HepG2 (cell line): ENCODE results near the gene TH. TPM values are rescaled to one million over a fixed set of nuclear protein-coding genes. Genes with fewer than 3 reads are reported as not detected.
A peak's percentile ranks its signal among the peaks of the same experiment; 100 is the strongest.

ENCODE experiments used
- BCL6 ChIP-seq: IDR thresholded peaks from 2 replicates; pipeline ENCODE4 v1.6.1; 2016; ENCODE audit warnings: missing genetic modification reagents, missing compliant biosample characterization
- EED ChIP-seq: sonication (generic); formaldehyde crosslinking; IDR thresholded peaks from 2 replicates; pipeline ENCODE4 v1.5.0; 2020; ENCODE audit warnings: mild to moderate bottlenecking, missing genetic modification reagents
- EP300 ChIP-seq, 3 experiments: sonication (generic) in 1 of 3; formaldehyde crosslinking in 1 of 3; IDR thresholded peaks; 2 replicates each; pipeline versions ENCODE4 v1.5.1 to v1.6.1; 2011 to 2020; ENCODE audit warnings: low read depth in 2 of 3, low read length in 2 of 3, borderline replicate concordance in 1 of 3, improper control_type of control experiment in 1 of 3, mild to moderate bottlenecking in 1 of 3, missing genetic modification reagents in 1 of 3, moderate library complexity in 1 of 3
- ETV6 ChIP-seq: sonication (generic); formaldehyde crosslinking; conservative IDR thresholded peaks from 2 replicates; pipeline ENCODE4 v1.4.0; 2020; ENCODE audit warnings: missing genetic modification reagents
- EZH2 ChIP-seq: conservative IDR thresholded peaks from 2 replicates; pipeline ENCODE4 v1.6.1; 2012; ENCODE audit warnings: mild to moderate bottlenecking, low read depth, low read length, moderate library complexity
- FOXK1 ChIP-seq: sonication (generic); formaldehyde crosslinking; IDR thresholded peaks from 2 replicates; pipeline ENCODE4 v1.4.0; 2020; ENCODE audit warnings: low read depth, missing genetic modification reagents, borderline replicate concordance
- FOXK2 ChIP-seq: fragments of 450-650 bp; IDR thresholded peaks from 2 replicates; pipeline ENCODE4 v1.6.1; 2016
- GPBP1L1 ChIP-seq: sonication (generic); formaldehyde crosslinking; IDR thresholded peaks from 2 replicates; pipeline ENCODE4 v1.5.0; 2020; ENCODE audit warnings: mild to moderate bottlenecking, missing genetic modification reagents
- JUNB ChIP-seq: sonication (generic); formaldehyde crosslinking; IDR thresholded peaks from 2 replicates; pipeline ENCODE4 v1.8.0; 2022; ENCODE audit warnings: missing genetic modification reagents, mild to moderate bottlenecking, borderline replicate concordance
- MEF2D ChIP-seq: sonication (generic); formaldehyde crosslinking; IDR thresholded peaks from 2 replicates; pipeline ENCODE4 v1.5.1; 2020; ENCODE audit warnings: mild to moderate bottlenecking, missing genetic modification reagents
- MIXL1 ChIP-seq: IDR thresholded peaks from 2 replicates; pipeline ENCODE4 v1.6.1; 2016
- SMAD1 ChIP-seq: sonication (generic); formaldehyde crosslinking; IDR thresholded peaks from 2 replicates; pipeline ENCODE4 v1.4.0; 2020; ENCODE audit warnings: missing genetic modification reagents, low read depth, mild to moderate bottlenecking, borderline replicate concordance
- THAP8 ChIP-seq: sonication (generic); formaldehyde crosslinking; IDR thresholded peaks from 2 replicates; pipeline ENCODE4 v1.5.1; 2020; ENCODE audit warnings: missing genetic modification reagents, mild to moderate bottlenecking, borderline replicate concordance
- ZBTB44 ChIP-seq: sonication (generic); formaldehyde crosslinking; IDR thresholded peaks from 2 replicates; pipeline ENCODE4 v1.4.0; 2020; ENCODE audit warnings: missing genetic modification reagents
- ZNF234 ChIP-seq: sonication (generic); formaldehyde crosslinking; conservative IDR thresholded peaks from 2 replicates; pipeline ENCODE4 v1.5.1; 2020; ENCODE audit warnings: mild to moderate bottlenecking, missing genetic modification reagents
- ZNF317 ChIP-seq: sonication (generic); formaldehyde crosslinking; IDR thresholded peaks from 2 replicates; pipeline ENCODE4 v1.5.0; 2020; ENCODE audit warnings: mild to moderate bottlenecking, missing genetic modification reagents
- ZNF326 ChIP-seq: sonication (generic); formaldehyde crosslinking; IDR thresholded peaks from 2 replicates; pipeline ENCODE4 v1.4.0; 2020; ENCODE audit warnings: missing genetic modification reagents, borderline replicate concordance
- ZNF329 ChIP-seq: sonication (generic); formaldehyde crosslinking; IDR thresholded peaks from 2 replicates; pipeline ENCODE4 v1.9.0; 2021; ENCODE audit warnings: low read depth, mild to moderate bottlenecking, missing genetic modification reagents
- ZNF335 ChIP-seq: sonication (generic); formaldehyde crosslinking; IDR thresholded peaks from 2 replicates; pipeline ENCODE4 v1.4.0; 2020; ENCODE audit warnings: missing genetic modification reagents
- ZNF343 ChIP-seq: sonication (generic); formaldehyde crosslinking; IDR thresholded peaks from 2 replicates; pipeline ENCODE4 v1.4.0; 2020; ENCODE audit warnings: mild to moderate bottlenecking, missing genetic modification reagents
- ZNF367 ChIP-seq: sonication (generic); formaldehyde crosslinking; IDR thresholded peaks from 2 replicates; pipeline ENCODE4 v1.4.0; 2020; ENCODE audit warnings: missing genetic modification reagents, borderline replicate concordance
- ZNF512B ChIP-seq: sonication (generic); formaldehyde crosslinking; IDR thresholded peaks from 2 replicates; pipeline ENCODE4 v1.5.1; 2020; ENCODE audit warnings: missing genetic modification reagents, mild to moderate bottlenecking, borderline replicate concordance
- ZNF703 ChIP-seq: sonication (generic); formaldehyde crosslinking; IDR thresholded peaks from 2 replicates; pipeline ENCODE4 v1.5.1; 2020; ENCODE audit warnings: missing genetic modification reagents, mild to moderate bottlenecking, moderate library complexity, borderline replicate concordance
- polyA plus RNA-seq, 8 experiments: library from polyadenylated mRNA; depleted of rRNA in 3 of 8; stranded (reverse) in 7 of 8; unstranded in 1 of 8; fragments of >200 nt; fragmentation: Illumina TruSeq in 4 of 8; extraction: Trizol in 4 of 8; gene quantifications; 2 replicates each; pipeline versions ENCODE4 v1.2.1 to v1.2.3, GENCODE V29; 2011 to 2016; ENCODE audit warnings: low read depth in 4 of 8, missing spikeins in 1 of 8, mixed read lengths in 1 of 8; ENCODE audit not compliant: insufficient read depth in 1 of 8
- total RNA-seq, 5 experiments: library from RNA; depleted of rRNA; stranded (reverse); fragments of >200 nt; fragmentation: Illumina TruSeq; extraction: Trizol; gene quantifications; 2 replicates each; pipeline ENCODE4 v1.2.3, GENCODE V29; 2016; ENCODE audit warnings: low read depth in 1 of 5

The TH gene
- total and polyA plus RNA-seq, 2 of the 13 experiments (the other 11 are each of a cell fraction or from before 2014, with no cell fraction given) = 0.36 TPM; not detected in 1

GRCh38 chr11:2211113-2211971 lies 39.7 kb upstream of the TH start (continued):
- TF ChIP-seq GPBP1L1 = no peak
- TF ChIP-seq FOXK2 = no peak
- TF ChIP-seq ZNF326 = no peak
- TF ChIP-seq ZNF335 (CRISPR knock-in tag) = 0 out of 2 replicates have a peak, but pooled peaks have one; percentile 51
- peak; percentile 85; the same call in 1 of the 2 replicates for TF ChIP-seq SMAD1 (CRISPR knock-in tag)
- TF ChIP-seq ZNF234 = no peak
- peak; percentile 94 to 98 for TF ChIP-seq EP300 (IDR thresholded peaks at IDR 0.05; ENCODE audit: low read depth in 2 of 2, low read length in 2 of 2)
- TF ChIP-seq EP300 (CRISPR knock-in tag; IDR thresholded peaks at IDR 0.05; ENCODE audit: borderline replicate concordance) = peak; percentile 97
- TF ChIP-seq ZNF317 (CRISPR knock-in tag) = peak; percentile 89
- peak; percentile 80; the same call in 1 of the 2 replicates for TF ChIP-seq BCL6 (CRISPR knock-in tag)
- peak; percentile 92 for TF ChIP-seq ZNF703 (CRISPR knock-in tag)
- no peak for TF ChIP-seq EZH2
- no peak for TF ChIP-seq ZNF343
- peak; percentile 32; the same call in 1 of the 2 replicates for TF ChIP-seq ETV6
- no peak for TF ChIP-seq EED (CRISPR knock-in tag)
- peak; percentile 68; the same call in 1 of the 2 replicates for TF ChIP-seq MEF2D (CRISPR knock-in tag)
- TF ChIP-seq ZNF329 (CRISPR knock-in tag) = peak; percentile 68
- peak; percentile 64; the same call in 1 of the 2 replicates for TF ChIP-seq FOXK1 (CRISPR knock-in tag)
- TF ChIP-seq ZBTB44 (CRISPR knock-in tag) = no peak
- no peak for TF ChIP-seq THAP8
- TF ChIP-seq MIXL1 (CRISPR knock-in tag) = peak; percentile 99
- no peak for TF ChIP-seq ZNF512B (CRISPR knock-in tag)
- TF ChIP-seq ZNF367 (CRISPR knock-in tag) = no peak
- no peak; the same call in 1 of the 2 replicates for TF ChIP-seq JUNB (CRISPR knock-in tag)
